Osteoblast (primary cell): ENCODE measurements around the gene TRPV6. TPM values are rescaled to one million over a fixed set of nuclear protein-coding genes. Genes with fewer than 3 reads are reported as not detected.

Experiments used
- DNase-seq: peaks from one replicate; pipeline ENCODE4 v3.0.0; 2011; ENCODE audit warnings: low spot score, mixed read lengths; ENCODE audit not compliant: insufficient read length; ENCODE audit errors: missing footprints
- H2AFZ ChIP-seq: 2 replicates; pipeline ENCODE4 v1.6.0; 2011; ENCODE audit warnings: mild to moderate bottlenecking, low read length
- H3K27ac ChIP-seq: 2 replicates; pipeline ENCODE4 v1.5.1; 2011; ENCODE audit warnings: mild to moderate bottlenecking, low read depth, low read length, moderate library complexity
- H3K27me3 ChIP-seq: 2 replicates; pipeline ENCODE4 v1.6.0; 2012; ENCODE audit warnings: mild to moderate bottlenecking, control low read depth, inconsistent platforms, low read length, moderate library complexity; ENCODE audit not compliant: insufficient read depth
- H3K36me3 ChIP-seq: 2 replicates; pipeline ENCODE4 v1.5.1; 2011; ENCODE audit warnings: mild to moderate bottlenecking, low read length, control low read depth, moderate library complexity; ENCODE audit not compliant: insufficient read depth
- H3K4me1 ChIP-seq: 2 replicates; pipeline ENCODE4 v1.5.1; 2011; ENCODE audit warnings: mild to moderate bottlenecking, low read length, control low read depth, moderate library complexity; ENCODE audit not compliant: insufficient read depth
- H3K4me2 ChIP-seq: 2 replicates; pipeline ENCODE4 v1.6.0; 2011; ENCODE audit warnings: mild to moderate bottlenecking, low read length; ENCODE audit not compliant: insufficient read depth
- H3K4me3 ChIP-seq: fragments of 200-600 bp; sonication (generic); 3 replicates; pipeline ENCODE4 v1.5.1; 2012; ENCODE audit warnings: mild to moderate bottlenecking, low read length, inconsistent platforms; ENCODE audit not compliant: insufficient read depth
- H3K79me2 ChIP-seq: 2 replicates; pipeline ENCODE4 v1.6.0; 2012; ENCODE audit warnings: mild to moderate bottlenecking, low read length, control low read depth, inconsistent platforms; ENCODE audit not compliant: insufficient read depth
- H3K9me3 ChIP-seq: 2 replicates; pipeline ENCODE4 v1.5.1; 2011; ENCODE audit warnings: low read depth, low read length, control low read depth
- H4K20me1 ChIP-seq: 2 replicates; pipeline ENCODE4 v1.6.0; 2012; ENCODE audit warnings: mild to moderate bottlenecking, low read length, control low read depth; ENCODE audit not compliant: insufficient read depth
- CTCF ChIP-seq: IDR thresholded peaks from 2 replicates; pipeline ENCODE4 v1.5.1; 2011; ENCODE audit warnings: mild to moderate bottlenecking, low read depth, low read length, moderate library complexity; ENCODE audit errors: extremely low read depth
- total RNA-seq: library from RNA; depleted of rRNA; stranded (reverse); fragments of >200 nt; gene quantifications from 2 replicates; pipeline ENCODE4 v1.2.3, GENCODE V29; 2012

TRPV6 gene
- total RNA-seq, 1 donor = not detected

- H3K9me3 ChIP-seq = no peaks in the 10 kb centered on the region
- no peak for DNase-seq
- H3K27me3 ChIP-seq = no peaks in the 10 kb centered on the region
- no peaks in the 10 kb centered on the region for H3K4me1 ChIP-seq
- no peak overlapping the region for H3K4me3 ChIP-seq
- H3K4me2 ChIP-seq = no peak overlapping the region
- no peak overlapping the region for H2AFZ ChIP-seq
- no peaks in the 10 kb centered on the region for H3K79me2 ChIP-seq
- no peak for TF ChIP-seq CTCF
- no peaks in the 10 kb centered on the region for H4K20me1 ChIP-seq
- no peak overlapping the region for H3K27ac ChIP-seq
- no peaks in the 10 kb centered on the region for H3K36me3 ChIP-seq
Measured at GRCh38 chr7:142913566-142913965, 28.0 kb upstream of the TRPV6 start.

- H3K4me1 ChIP-seq = no peaks in the 10 kb centered on the region
- H3K9me3 ChIP-seq = no peaks in the 10 kb centered on the region
- H3K4me3 ChIP-seq = no peak overlapping the region
- no peaks in the 10 kb centered on the region for H3K36me3 ChIP-seq
- no peaks in the 10 kb centered on the region for H4K20me1 ChIP-seq
- no peak overlapping the region for H3K27ac ChIP-seq
- no peaks in the 10 kb centered on the region for H3K27me3 ChIP-seq
- TF ChIP-seq CTCF = no peak
- H2AFZ ChIP-seq = no peak overlapping the region
- no peak for DNase-seq
- H3K4me2 ChIP-seq = no peak overlapping the region
- no peaks in the 10 kb centered on the region for H3K79me2 ChIP-seq
Measured at GRCh38 chr7:142913051-142913450, 27.5 kb upstream of the TRPV6 start.

- Histone ChIP-seq H3K27me3 (no peaks in the 10 kb centered on the region), H3K4me1 (no peaks in the 10 kb centered on the region), H3K4me3 (no peak overlapping the region), H4K20me1 (no peaks in the 10 kb centered on the region), H3K79me2 (no peaks in the 10 kb centered on the region), H3K4me2 (no peak overlapping the region), H3K9me3 (no peaks in the 10 kb centered on the region), H3K27ac (no peak overlapping the region), H3K36me3 (no peaks in the 10 kb centered on the region), H2AFZ (no peak overlapping the region)
- no peak for DNase-seq
- TF ChIP-seq CTCF = no peak
Measured at GRCh38 chr7:142910481-142910880, 24.9 kb upstream of the TRPV6 start.

GRCh38 chr7:142910031-142910433 lies 24.5 kb upstream of the TRPV6 start:
- no peaks in the 10 kb centered on the region for H3K4me1 ChIP-seq
- no peak overlapping the region for H3K4me2 ChIP-seq
- H3K9me3 ChIP-seq = no peaks in the 10 kb centered on the region
- DNase-seq = no peak
- no peak overlapping the region for H3K27ac ChIP-seq
- no peaks in the 10 kb centered on the region for H3K27me3 ChIP-seq
- no peak overlapping the region for H2AFZ ChIP-seq
- no peaks in the 10 kb centered on the region for H3K79me2 ChIP-seq
- no peak for TF ChIP-seq CTCF
- no peaks in the 10 kb centered on the region for H4K20me1 ChIP-seq
- no peaks in the 10 kb centered on the region for H3K36me3 ChIP-seq
- no peak overlapping the region for H3K4me3 ChIP-seq
